Keratinocyte (primary cell): ENCODE measurements around the gene PIGP.
"Not testable (repeated sequence)": the region's sequence is repeated elsewhere in the genome, so short reads cannot be mapped to it uniquely, and the experiment has no call there.

ENCODE experiments used
- CTCF ChIP-seq, 3 experiments: IDR thresholded peaks in 1 of 3; conservative IDR thresholded peaks in 1 of 3; optimal IDR thresholded peaks in 1 of 3; 2 replicates in 2 of 3; 3 replicates in 1 of 3; pipeline versions ENCODE3 to v1.5.1; 2011; ENCODE audit warnings: low read length in 3 of 3, mild to moderate bottlenecking in 3 of 3, moderate library complexity in 2 of 3, control low read depth in 1 of 3, inconsistent platforms in 1 of 3; ENCODE audit not compliant: insufficient read depth in 2 of 3; ENCODE audit errors: extremely low read depth in 1 of 3
- EZH2 ChIP-seq: IDR thresholded peaks from one replicate; pipeline ENCODE4 v1.6.1; 2012; ENCODE audit warnings: inconsistent platforms, mild to moderate bottlenecking, low read length, moderate library complexity

- TF ChIP-seq CTCF (optimal IDR thresholded peaks at IDR 0.05 in 1 of 3, IDR thresholded peaks at IDR 0.05 in 1 of 3, conservative IDR thresholded peaks at IDR 0.05 in 1 of 3; ENCODE audit: extremely low read depth in 1 of 3, insufficient read depth in 2 of 3, low read length in 3 of 3); EZH2: not testable (repeated sequence)
Measured at GRCh38 chr21:37034394-37034793, 38.5 kb downstream of the PIGP start.
